ENCODE data around the gene EGR2.

Gene EGR2

DNA sequence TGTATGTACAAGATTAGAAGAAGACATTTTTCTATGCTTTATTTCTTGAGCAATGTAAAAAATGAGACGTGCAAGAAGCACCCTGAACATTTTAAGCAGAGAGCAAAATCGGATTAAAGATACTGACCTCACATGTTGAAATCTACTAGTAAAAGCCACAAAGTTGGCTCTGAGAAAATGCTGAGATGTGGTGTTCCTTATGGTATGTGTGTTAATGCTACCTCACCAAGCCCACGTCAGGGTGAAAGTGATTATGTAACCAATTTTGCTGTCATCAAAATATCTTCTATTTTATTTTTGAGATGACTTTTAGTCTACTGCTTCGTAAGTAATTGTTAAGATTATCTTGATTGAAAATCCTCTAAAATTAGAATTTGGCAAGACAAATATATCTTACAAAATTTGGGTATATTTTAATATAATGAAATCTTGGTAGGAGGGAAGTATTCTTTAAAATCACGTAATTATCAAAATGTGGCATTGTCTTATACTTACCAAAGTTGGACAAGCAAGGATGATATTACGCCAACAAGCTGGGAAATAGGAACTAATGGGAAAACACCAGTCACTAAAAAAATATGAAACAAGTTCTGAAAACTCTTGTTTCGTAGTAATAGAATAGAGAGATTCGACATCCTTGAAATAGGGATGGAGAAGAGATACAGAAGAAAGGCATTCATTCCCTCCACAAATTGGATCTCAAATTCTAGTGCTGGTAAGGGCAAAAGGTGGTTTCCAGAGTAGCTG, 5.8 kb downstream of the EGR2 start:
- H3K27ac ChIP-seq = no peak overlapping the region
- peaks cover 0 to 7% (median 0%) of the 10 kb centered on the region in 11 experiments; a peak in 1 of 22 replicates for H3K9me3 ChIP-seq (replicated peaks in 1 of 11)
- H3K27me3 ChIP-seq = peaks cover 0 to 28% (median 26%) of the 10 kb centered on the region in 11 experiments; a peak in 21 of 22 replicates
- H3K4me1 ChIP-seq = peaks cover 42 to 86% (median 59%) of the 10 kb centered on the region in 10 experiments
- TF ChIP-seq Cebpa-rat (IDR thresholded peaks at IDR 0.05) = no peak
- no peak overlapping the region for H3K9ac ChIP-seq
- no peak overlapping the region for H3K4me3 ChIP-seq
- peak overlapping the region in 5 of 11 experiments; percentile 8 to 95 (median 95); a peak in 5 of 22 replicates for H3K4me2 ChIP-seq
- peaks cover 63 to 99% (median 97%) of the 10 kb centered on the region in 11 experiments; a peak in 21 of 22 replicates for H4K20me1 ChIP-seq
- H3K36me3 ChIP-seq = peaks cover 28 to 71% (median 49%) of the 10 kb centered on the region in 11 experiments; a peak in 21 of 22 replicates

DNA sequence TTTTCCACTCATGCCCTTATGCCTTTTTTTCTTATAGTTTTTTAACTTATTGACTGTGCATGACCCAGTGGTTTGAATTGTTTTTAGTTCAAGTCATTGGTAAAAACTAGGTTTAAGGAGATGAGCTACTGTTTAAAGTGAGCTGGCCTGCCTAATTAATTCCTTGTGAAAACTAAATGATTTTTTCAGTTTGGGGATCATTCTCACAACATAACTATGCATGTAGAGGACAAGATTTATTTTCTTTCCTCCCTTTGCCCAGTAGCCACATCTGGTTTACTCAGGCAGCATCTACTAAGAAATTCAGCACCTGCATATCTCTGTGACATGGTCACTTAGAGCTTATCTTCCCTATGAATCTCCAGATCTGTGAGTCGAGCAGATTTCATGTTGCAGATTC, 9.9 kb downstream of the EGR2 start:
- no peak for TF ChIP-seq Cebpa-rat (IDR thresholded peaks at IDR 0.05)
- Histone ChIP-seq H4K20me1 (peaks cover 26 to 62% (median 60%) of the 10 kb centered on the region in 11 experiments; a peak in 21 of 22 replicates), H3K4me3 (peak overlapping the region; percentile 81 to 99 (median 94)), H3K4me1 (peaks cover 32 to 62% (median 46%) of the 10 kb centered on the region in 10 experiments), H3K27me3 (no peaks in the 10 kb centered on the region), H3K36me3 (peaks cover 7 to 42% (median 29%) of the 10 kb centered on the region in 11 experiments; a peak in 19 of 22 replicates), H3K4me2 (peak overlapping the region; percentile 84 to 99 (median 95)), H3K27ac (peak overlapping the region in 10 of 11 experiments; percentile 13 to 99 (median 96); a peak in 18 of 22 replicates), H3K9ac (peak overlapping the region; percentile 91 to 99 (median 96)), H3K9me3 (replicated peaks in 1 of 11) (no peaks in the 10 kb centered on the region)

DNA sequence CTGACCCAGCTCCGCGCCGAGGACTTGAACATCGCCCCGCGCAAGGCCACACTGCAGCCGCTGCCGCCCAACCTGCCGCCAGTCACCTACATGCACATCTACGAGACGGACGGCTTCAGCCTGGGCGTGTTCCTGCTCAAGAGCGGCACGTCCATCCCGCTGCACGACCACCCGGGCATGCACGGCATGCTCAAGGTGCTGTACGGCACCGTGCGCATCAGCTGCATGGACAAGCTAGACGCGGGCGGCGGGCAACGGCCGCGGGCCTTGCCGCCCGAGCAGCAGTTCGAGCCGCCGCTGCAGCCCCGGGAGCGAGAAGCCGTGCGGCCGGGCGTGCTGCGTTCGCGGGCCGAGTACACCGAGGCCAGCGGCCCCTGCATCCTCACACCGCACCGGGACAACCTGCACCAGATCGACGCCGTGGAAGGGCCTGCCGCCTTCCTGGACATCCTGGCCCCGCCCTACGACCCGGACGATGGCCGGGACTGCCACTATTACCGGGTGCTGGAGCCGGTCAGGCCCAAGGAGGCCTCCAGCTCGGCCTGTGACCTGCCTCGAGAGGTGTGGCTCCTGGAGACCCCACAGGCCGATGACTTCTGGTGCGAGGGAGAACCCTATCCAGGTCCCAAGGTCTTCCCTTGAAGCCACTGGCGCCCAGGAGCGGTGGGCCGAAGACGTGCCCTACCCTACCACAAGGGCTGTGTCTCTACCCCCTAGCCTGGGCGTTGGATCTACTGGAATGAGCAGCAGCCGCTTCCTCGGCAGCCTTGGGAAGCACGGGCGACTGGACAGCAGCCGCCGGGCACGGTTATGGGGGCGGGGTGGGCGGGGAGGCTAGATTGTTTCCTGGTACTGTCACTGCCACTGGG, 10.7 kb downstream of the EGR2 start:
- Histone ChIP-seq H4K20me1 (peaks cover 26 to 54% (median 53%) of the 10 kb centered on the region in 11 experiments; a peak in 20 of 22 replicates), H3K27ac (peak overlapping the region; percentile 94 to 99 (median 98))

DNA sequence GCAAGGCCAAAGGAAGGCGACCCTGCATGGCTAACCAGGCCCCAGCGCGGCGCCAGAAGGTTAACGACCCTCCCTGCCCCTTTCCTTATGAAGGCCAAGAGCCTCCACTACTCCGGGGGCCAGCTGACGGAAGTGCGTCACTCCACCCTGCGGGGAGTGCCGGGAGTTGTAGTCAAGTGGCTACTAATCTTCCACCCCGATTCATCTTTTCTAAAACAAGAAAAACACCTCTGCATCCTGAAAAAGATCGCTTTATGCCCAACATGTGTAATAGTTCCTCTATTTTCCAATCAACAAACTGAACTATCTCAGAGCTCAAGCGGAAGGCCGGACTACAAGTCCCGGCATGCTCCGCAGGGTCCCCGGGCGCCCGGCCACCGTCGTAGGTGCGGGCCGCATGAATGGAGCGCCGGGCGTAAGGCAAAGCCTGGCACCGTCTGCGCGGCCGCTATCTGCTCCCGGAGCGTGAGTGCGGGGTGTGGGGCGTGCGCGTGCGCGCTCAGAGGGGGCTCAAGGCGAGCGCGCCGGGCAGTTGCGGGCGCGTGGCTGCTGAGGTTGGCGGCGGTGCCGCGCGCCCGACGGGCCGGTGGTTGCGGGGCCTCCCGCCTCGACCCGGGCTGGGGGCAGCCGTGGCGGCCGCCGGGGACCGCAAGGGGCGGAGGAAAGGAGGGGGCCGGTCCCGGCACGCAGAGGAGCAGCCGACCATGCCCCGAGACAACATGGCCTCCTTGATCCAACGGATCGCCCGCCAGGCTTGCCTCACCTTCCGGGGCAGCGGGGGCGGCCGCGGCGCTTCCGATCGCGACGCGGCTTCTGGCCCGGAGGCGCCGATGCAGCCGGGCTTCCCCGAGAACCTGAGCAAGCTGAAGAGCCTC, 11.6 kb downstream of the EGR2 start, which contains the start of gene ADO:
ADO (plus strand) TSS at position 365 of the 875 bp plus-strand sequence; CDS start at position 705, 340 bp downstream.
- Histone ChIP-seq H3K9ac (peak within 1 kb of the TSS; percentile 91 to 99 (median 96)), H3K4me2 (peak within 1 kb of the TSS; percentile 84 to 99 (median 95)), H4K20me1 (peaks cover 26 to 46% (median 44%) of the 10 kb centered on the region in 11 experiments; a peak in 20 of 22 replicates), H3K4me3 (peak within 1 kb of the TSS; percentile 81 to 99 (median 94)), H3K9me3 (replicated peaks in 1 of 11) (no peaks in the 10 kb centered on the region), H3K4me1 (peaks cover 25 to 48% (median 43%) of the 10 kb centered on the region in 10 experiments), H3K36me3 (peaks cover 7 to 35% (median 28%) of the 10 kb centered on the region in 11 experiments; a peak in 18 of 22 replicates), H3K27me3 (no peaks in the 10 kb centered on the region), H3K27ac (peak within 1 kb of the TSS; percentile 94 to 99 (median 98))
- no peak for TF ChIP-seq Cebpa-rat (IDR thresholded peaks at IDR 0.05)

More for the DNA sequence above, 10.7 kb downstream of the EGR2 start:
- TF ChIP-seq Cebpa-rat (IDR thresholded peaks at IDR 0.05) = no peak
- peak overlapping the region; percentile 84 to 99 (median 95) for H3K4me2 ChIP-seq
- H3K4me1 ChIP-seq = peaks cover 25 to 54% (median 45%) of the 10 kb centered on the region in 10 experiments
- H3K36me3 ChIP-seq = peaks cover 7 to 42% (median 28%) of the 10 kb centered on the region in 11 experiments; a peak in 19 of 22 replicates
- H3K27me3 ChIP-seq = no peaks in the 10 kb centered on the region
- H3K4me3 ChIP-seq = peak overlapping the region; percentile 81 to 99 (median 94)
- peak overlapping the region; percentile 91 to 99 (median 96) for H3K9ac ChIP-seq
- H3K9me3 ChIP-seq (replicated peaks in 1 of 11) = no peaks in the 10 kb centered on the region

DNA sequence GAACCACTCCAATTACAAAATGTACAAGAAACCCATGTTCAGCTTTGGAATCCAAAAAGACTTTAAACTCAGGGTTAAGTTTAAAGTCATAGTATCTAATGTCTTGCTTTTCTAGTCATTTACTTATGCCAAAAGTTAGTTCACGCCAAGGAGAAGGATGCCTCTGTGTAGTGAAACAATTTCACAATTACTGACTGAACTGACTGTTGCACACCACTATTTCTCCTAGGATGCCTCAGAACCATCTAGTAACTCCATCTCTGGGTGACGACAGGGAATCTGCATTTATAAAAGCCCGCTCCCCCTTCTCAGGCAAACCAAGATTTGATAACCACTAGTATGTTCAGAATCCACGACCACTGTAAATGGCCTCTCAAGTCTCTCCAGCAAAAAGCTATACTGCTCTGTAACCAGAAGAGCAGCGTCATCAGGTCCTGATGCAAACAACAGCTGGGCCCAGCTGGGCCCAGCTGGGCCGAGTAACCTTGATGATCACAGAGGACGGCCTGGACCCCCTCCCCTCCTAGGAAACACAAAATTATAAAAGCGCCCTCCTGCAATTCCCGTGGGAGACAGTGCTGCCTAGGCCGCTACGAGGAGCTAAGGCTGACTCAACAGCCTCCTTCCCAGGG, 12.3 kb downstream of the EGR2 start:
- no peaks in the 10 kb centered on the region for H3K9me3 ChIP-seq (replicated peaks in 1 of 11)
- H3K36me3 ChIP-seq = peaks cover 5 to 27% (median 22%) of the 10 kb centered on the region in 11 experiments; a peak in 18 of 22 replicates
- no peaks in the 10 kb centered on the region for H3K27me3 ChIP-seq
- H3K4me3 ChIP-seq = peak overlapping the region; percentile 81 to 99 (median 94)
- H3K4me1 ChIP-seq = peaks cover 25 to 41% (median 38%) of the 10 kb centered on the region in 10 experiments
- TF ChIP-seq Cebpa-rat (IDR thresholded peaks at IDR 0.05) = no peak
- peaks cover 20 to 38% (median 37%) of the 10 kb centered on the region in 11 experiments; a peak in 20 of 22 replicates for H4K20me1 ChIP-seq
- peak overlapping the region; percentile 91 to 99 (median 96) for H3K9ac ChIP-seq
- H3K27ac ChIP-seq = peak overlapping the region; percentile 94 to 99 (median 98)
- H3K4me2 ChIP-seq = peak overlapping the region; percentile 84 to 99 (median 95)

DNA sequence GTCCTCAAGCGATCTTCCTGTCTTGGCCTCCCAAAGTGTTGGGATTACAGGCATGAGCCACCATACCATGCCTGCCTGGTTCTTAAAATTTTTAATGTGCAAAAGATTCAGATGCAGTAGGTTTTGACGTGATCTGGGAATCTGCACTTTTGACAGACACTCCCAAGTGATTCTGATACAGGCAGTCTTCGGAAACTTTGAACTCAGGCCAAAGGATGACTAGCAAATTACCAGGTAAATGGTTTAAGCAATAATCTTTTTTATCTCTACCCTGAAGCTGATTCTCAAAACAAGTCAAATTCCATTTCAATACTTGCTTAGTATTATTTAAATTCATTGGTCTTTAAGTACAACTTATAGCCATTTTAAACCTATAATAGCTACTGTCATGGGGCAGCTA, 14.3 kb downstream of the EGR2 start:
- Histone ChIP-seq H3K27me3 (no peaks in the 10 kb centered on the region), H3K9me3 (replicated peaks in 1 of 11) (no peaks in the 10 kb centered on the region), H3K4me1 (peaks cover 18 to 30% (median 20%) of the 10 kb centered on the region in 10 experiments), H3K9ac (no peak overlapping the region), H4K20me1 (peaks cover 1 to 18% (median 17%) of the 10 kb centered on the region in 11 experiments; a peak in 19 of 22 replicates), H3K4me3 (no peak overlapping the region), H3K36me3 (peaks cover 0 to 11% (median 5%) of the 10 kb centered on the region in 11 experiments; a peak in 12 of 22 replicates), H3K4me2 (no peak overlapping the region), H3K27ac (no peak overlapping the region)
- TF ChIP-seq Cebpa-rat (IDR thresholded peaks at IDR 0.05) = no peak

DNA sequence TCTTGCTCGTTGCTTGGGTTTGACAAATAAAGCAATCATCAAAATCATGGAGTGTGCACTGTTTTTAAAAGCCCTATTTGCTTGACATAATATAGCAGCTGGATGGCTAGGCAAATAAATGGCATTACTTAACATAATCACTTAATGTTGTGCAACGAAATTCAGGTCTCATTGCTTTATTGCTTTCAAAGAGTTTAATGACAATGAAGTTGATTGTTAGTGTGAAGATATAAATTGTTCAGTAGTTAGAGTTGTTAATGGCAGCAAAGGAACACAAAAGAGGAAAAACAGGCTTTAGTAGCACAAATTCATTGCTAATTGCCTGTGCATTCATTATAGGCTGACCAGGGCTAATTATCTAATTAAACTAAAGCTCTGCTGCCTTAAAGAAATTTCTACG, 19.3 kb downstream of the EGR2 start:
- Histone ChIP-seq H3K4me1 (peaks cover 0 to 15% (median 0%) of the 10 kb centered on the region in 10 experiments; a peak in 7 of 20 replicates), H3K27me3 (no peaks in the 10 kb centered on the region), H4K20me1 (no peaks in the 10 kb centered on the region), H3K27ac (no peak overlapping the region), H3K9me3 (replicated peaks in 1 of 11) (no peaks in the 10 kb centered on the region), H3K9ac (no peak overlapping the region), H3K36me3 (no peaks in the 10 kb centered on the region), H3K4me3 (no peak overlapping the region), H3K4me2 (no peak overlapping the region)
- no peak for TF ChIP-seq Cebpa-rat (IDR thresholded peaks at IDR 0.05)
